HG03135 (cell line): Measurements from ENCODE around the gene SERPINE2.
A peak's percentile ranks its signal among the peaks of the same experiment; 100 is the strongest.
"Not testable (repeated sequence)": the region's sequence is repeated elsewhere in the genome, so short reads cannot be mapped to it uniquely, and the experiment has no call there.

Source experiments
- ATAC-seq: cut with Tn5 transposase; IDR thresholded peaks from one replicate; pipeline ENCODE4 v1.9.1; 2021; ENCODE audit warnings: mild to moderate bottlenecking, moderate library complexity; ENCODE audit not compliant: unreplicated experiment

The SERPINE2 gene

GRCh38 chr2:224016963-224017362 is 22.1 kb downstream of the SERPINE2 start:
- no peak for ATAC-seq

- no peak for ATAC-seq
These were observed 24.8 kb downstream of the SERPINE2 start for GRCh38 chr2:224014336-224014735.

GRCh38 chr2:224011837-224012236 is 27.2 kb downstream of the SERPINE2 start:
- no peak for ATAC-seq

- no peak for ATAC-seq
These were observed 29.3 kb downstream of the SERPINE2 start for GRCh38 chr2:224009605-224010315.

- ATAC-seq = no peak
These were observed 30.3 kb downstream of the SERPINE2 start for GRCh38 chr2:224008702-224009261.

- no peak for ATAC-seq
These were observed 34.9 kb downstream of the SERPINE2 start for GRCh38 chr2:224004105-224004695.

- ATAC-seq = not testable (repeated sequence)
These were observed 38.4 kb downstream of the SERPINE2 start for GRCh38 chr2:224000662-224001061.

GRCh38 chr2:223999862-224000261 is 39.2 kb downstream of the SERPINE2 start:
- no peak for ATAC-seq

- no peak for ATAC-seq
These were observed 40.1 kb downstream of the SERPINE2 start for GRCh38 chr2:223998948-223999347.

- no peak for ATAC-seq
These were observed 41.1 kb downstream of the SERPINE2 start for GRCh38 chr2:223997938-223998337.

- no peak for ATAC-seq
These were observed 42.7 kb downstream of the SERPINE2 start for GRCh38 chr2:223996391-223996790.

- no peak for ATAC-seq
These were observed 43.5 kb downstream of the SERPINE2 start for GRCh38 chr2:223995569-223995968.

GRCh38 chr2:223994562-223995162 is 44.4 kb downstream of the SERPINE2 start:
- no peak for ATAC-seq

GRCh38 chr2:223993634-223994232 is 45.4 kb downstream of the SERPINE2 start:
- peak; percentile 71 for ATAC-seq

- ATAC-seq = no peak
These were observed 47.5 kb downstream of the SERPINE2 start for GRCh38 chr2:223991611-223992010.

- ATAC-seq = no peak
These were observed 49.2 kb downstream of the SERPINE2 start for GRCh38 chr2:223989856-223990232.

GRCh38 chr2:223989206-223989855 is 49.8 kb downstream of the SERPINE2 start:
- no peak for ATAC-seq

GRCh38 chr2:223981241-223981640 is 57.8 kb downstream of the SERPINE2 start:
- no peak for ATAC-seq

GRCh38 chr2:223980803-223981202 is 58.3 kb downstream of the SERPINE2 start:
- ATAC-seq = no peak

- no peak for ATAC-seq
These were observed 58.7 kb downstream of the SERPINE2 start for GRCh38 chr2:223980397-223980735.

- ATAC-seq = no peak
These were observed 59.2 kb downstream of the SERPINE2 start for GRCh38 chr2:223979730-223980396.
